SK-N-MC (cell line): ENCODE results near the gene CTTNBP2.

Source experiments
- EZH2 ChIP-seq: fragments of 200-600 bp; sonication (generic); IDR thresholded peaks from one replicate; pipeline ENCODE4 v1.6.1; 2017; ENCODE audit warnings: antibody characterized with exemption
- POLR2AphosphoS5 ChIP-seq: IDR thresholded peaks from 2 replicates; pipeline ENCODE4 v1.6.1; 2012; ENCODE audit warnings: mild to moderate bottlenecking, low read depth, low read length, borderline replicate concordance

DNA sequence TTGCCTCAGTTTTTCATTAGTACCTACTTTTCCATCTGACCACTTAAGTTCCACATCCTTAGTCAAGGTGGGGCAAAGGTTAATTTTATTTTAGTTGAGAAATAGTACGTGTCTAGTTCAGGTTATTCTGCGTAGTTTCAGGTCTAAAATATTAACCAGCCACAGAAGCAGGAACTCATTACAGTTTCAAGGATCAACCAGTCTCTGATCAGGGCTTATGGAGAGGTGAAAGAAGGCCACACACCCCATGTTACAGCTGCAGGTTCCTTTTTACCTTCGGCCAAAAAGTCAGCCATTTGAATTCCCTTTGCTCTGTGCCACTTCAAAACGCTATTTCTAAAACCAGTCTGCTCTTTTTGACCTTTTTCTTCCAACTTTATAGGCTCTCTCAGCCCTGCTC, 134.2 kb downstream of the CTTNBP2 start:
- TF ChIP-seq EZH2 (no peak), POLR2AphosphoS5 (no peak)
